WTC11 (cell line): ENCODE data around the gene TMTC2.

Source experiments
- FOXJ3 ChIP-seq: sonication (generic); formaldehyde crosslinking; IDR thresholded peaks from 2 replicates; pipeline ENCODE4 v1.9.0; 2021; ENCODE audit warnings: missing genetic modification reagents, mild to moderate bottlenecking, borderline replicate concordance
- NFYB ChIP-seq: sonication (generic); formaldehyde crosslinking; conservative IDR thresholded peaks from 2 replicates; pipeline ENCODE4 v1.8.0; 2022; ENCODE audit warnings: low read depth, missing genetic modification reagents
- TEAD4 ChIP-seq: sonication (generic); formaldehyde crosslinking; IDR thresholded peaks from 2 replicates; pipeline ENCODE4 v1.8.0; 2022; ENCODE audit warnings: mild to moderate bottlenecking, missing genetic modification reagents
- TF ChIP-seq, protein P1 (sequence below): sonication (generic); formaldehyde crosslinking; IDR thresholded peaks from 2 replicates; pipeline ENCODE4 v1.8.0; 2022; ENCODE audit warnings: mild to moderate bottlenecking, missing genetic modification reagents
- TF ChIP-seq, protein P2 (sequence below): fragments of 200-600 bp; IDR thresholded peaks from 2 replicates; pipeline ENCODE4 v1.8.0; 2022; ENCODE audit warnings: antibody characterized with exemption
- TF ChIP-seq, protein P3 (sequence below): sonication (generic); formaldehyde crosslinking; IDR thresholded peaks from 2 replicates; pipeline ENCODE4 v1.8.1; 2022; ENCODE audit warnings: low read depth, mild to moderate bottlenecking, moderate library complexity, missing genetic modification reagents, borderline replicate concordance
- TF ChIP-seq, protein P4 (sequence below): sonication (generic); formaldehyde crosslinking; IDR thresholded peaks from 2 replicates; pipeline ENCODE4 v1.8.1; 2023; ENCODE audit warnings: mild to moderate bottlenecking, missing genetic modification reagents, moderate library complexity
- TF ChIP-seq, protein P5 (sequence below): sonication (generic); formaldehyde crosslinking; IDR thresholded peaks from 2 replicates; pipeline ENCODE4 v1.8.1; 2022; ENCODE audit warnings: mild to moderate bottlenecking, missing genetic modification reagents, moderate library complexity, borderline replicate concordance
- TF ChIP-seq, protein P6 (sequence below): sonication (generic); formaldehyde crosslinking; IDR thresholded peaks from 2 replicates; pipeline ENCODE4 v1.8.1; 2022; ENCODE audit warnings: mild to moderate bottlenecking, moderate library complexity, missing genetic modification reagents

DNA sequence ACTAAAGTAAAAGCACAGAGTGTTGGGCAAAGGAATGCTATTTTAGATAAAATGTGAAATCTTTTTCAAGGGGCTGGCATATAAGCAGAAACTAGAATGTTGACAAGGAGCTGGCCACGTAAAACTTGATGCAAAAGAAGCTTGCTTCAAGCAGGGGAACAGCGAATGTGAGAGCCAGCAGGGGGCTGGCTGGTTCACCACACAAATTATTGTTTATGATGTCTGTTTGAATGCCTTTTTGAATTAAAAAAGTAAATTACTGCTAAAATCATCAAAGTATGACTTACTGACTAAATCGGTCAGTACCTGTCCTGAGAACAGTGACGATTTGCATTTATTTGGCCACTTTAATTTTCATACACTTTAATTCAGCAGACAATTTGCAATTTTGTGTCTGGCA, 38.9 kb upstream of the TMTC2 start:
- TF ChIP-seq, protein P1, sequence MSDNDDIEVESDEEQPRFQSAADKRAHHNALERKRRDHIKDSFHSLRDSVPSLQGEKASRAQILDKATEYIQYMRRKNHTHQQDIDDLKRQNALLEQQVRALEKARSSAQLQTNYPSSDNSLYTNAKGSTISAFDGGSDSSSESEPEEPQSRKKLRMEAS (CRISPR knock-in tag): no peak
- TF ChIP-seq, protein P2, sequence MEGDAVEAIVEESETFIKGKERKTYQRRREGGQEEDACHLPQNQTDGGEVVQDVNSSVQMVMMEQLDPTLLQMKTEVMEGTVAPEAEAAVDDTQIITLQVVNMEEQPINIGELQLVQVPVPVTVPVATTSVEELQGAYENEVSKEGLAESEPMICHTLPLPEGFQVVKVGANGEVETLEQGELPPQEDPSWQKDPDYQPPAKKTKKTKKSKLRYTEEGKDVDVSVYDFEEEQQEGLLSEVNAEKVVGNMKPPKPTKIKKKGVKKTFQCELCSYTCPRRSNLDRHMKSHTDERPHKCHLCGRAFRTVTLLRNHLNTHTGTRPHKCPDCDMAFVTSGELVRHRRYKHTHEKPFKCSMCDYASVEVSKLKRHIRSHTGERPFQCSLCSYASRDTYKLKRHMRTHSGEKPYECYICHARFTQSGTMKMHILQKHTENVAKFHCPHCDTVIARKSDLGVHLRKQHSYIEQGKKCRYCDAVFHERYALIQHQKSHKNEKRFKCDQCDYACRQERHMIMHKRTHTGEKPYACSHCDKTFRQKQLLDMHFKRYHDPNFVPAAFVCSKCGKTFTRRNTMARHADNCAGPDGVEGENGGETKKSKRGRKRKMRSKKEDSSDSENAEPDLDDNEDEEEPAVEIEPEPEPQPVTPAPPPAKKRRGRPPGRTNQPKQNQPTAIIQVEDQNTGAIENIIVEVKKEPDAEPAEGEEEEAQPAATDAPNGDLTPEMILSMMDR: no peak
- TF ChIP-seq, protein P3, sequence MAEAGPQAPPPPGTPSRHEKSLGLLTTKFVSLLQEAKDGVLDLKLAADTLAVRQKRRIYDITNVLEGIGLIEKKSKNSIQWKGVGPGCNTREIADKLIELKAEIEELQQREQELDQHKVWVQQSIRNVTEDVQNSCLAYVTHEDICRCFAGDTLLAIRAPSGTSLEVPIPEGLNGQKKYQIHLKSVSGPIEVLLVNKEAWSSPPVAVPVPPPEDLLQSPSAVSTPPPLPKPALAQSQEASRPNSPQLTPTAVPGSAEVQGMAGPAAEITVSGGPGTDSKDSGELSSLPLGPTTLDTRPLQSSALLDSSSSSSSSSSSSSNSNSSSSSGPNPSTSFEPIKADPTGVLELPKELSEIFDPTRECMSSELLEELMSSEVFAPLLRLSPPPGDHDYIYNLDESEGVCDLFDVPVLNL (CRISPR knock-in tag): no peak
- TF ChIP-seq, protein P4, sequence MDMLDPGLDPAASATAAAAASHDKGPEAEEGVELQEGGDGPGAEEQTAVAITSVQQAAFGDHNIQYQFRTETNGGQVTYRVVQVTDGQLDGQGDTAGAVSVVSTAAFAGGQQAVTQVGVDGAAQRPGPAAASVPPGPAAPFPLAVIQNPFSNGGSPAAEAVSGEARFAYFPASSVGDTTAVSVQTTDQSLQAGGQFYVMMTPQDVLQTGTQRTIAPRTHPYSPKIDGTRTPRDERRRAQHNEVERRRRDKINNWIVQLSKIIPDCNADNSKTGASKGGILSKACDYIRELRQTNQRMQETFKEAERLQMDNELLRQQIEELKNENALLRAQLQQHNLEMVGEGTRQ (CRISPR knock-in tag): no peak
- no peak for TF ChIP-seq FOXJ3 (CRISPR knock-in tag)
- TF ChIP-seq, protein P5, sequence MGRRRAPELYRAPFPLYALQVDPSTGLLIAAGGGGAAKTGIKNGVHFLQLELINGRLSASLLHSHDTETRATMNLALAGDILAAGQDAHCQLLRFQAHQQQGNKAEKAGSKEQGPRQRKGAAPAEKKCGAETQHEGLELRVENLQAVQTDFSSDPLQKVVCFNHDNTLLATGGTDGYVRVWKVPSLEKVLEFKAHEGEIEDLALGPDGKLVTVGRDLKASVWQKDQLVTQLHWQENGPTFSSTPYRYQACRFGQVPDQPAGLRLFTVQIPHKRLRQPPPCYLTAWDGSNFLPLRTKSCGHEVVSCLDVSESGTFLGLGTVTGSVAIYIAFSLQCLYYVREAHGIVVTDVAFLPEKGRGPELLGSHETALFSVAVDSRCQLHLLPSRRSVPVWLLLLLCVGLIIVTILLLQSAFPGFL (CRISPR knock-in tag): no peak
- TF ChIP-seq NFYB: no peak
- no peak for TF ChIP-seq TEAD4
- TF ChIP-seq, protein P6, sequence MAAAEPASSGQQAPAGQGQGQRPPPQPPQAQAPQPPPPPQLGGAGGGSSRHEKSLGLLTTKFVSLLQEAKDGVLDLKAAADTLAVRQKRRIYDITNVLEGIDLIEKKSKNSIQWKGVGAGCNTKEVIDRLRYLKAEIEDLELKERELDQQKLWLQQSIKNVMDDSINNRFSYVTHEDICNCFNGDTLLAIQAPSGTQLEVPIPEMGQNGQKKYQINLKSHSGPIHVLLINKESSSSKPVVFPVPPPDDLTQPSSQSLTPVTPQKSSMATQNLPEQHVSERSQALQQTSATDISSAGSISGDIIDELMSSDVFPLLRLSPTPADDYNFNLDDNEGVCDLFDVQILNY (CRISPR knock-in tag): no peak
